Measurements from ENCODE around the gene MOCS1. TPM values are rescaled to one million over a fixed set of nuclear protein-coding genes. Genes with fewer than 3 reads are reported as not detected.

MOCS1 gene
- total and polyA plus RNA-seq, 3 donors from 2014 or later: 11.8 to 17.9 (median 16.8) TPM

GRCh38 chr6:39942903-39943580 lies 8.8 kb upstream of the MOCS1 start:
- intact Hi-C loops (cut with DNase I; ENCODE audit: low total_unique reads): no loop called here
- WGBS, 2 donors: 82 to 88% methylated on average over 7 of the region's 7 CpGs
- DNase-seq: no peak
- no peaks in the 10 kb centered on the region for H3K27me3 ChIP-seq
- no peaks in the 10 kb centered on the region for H3K36me3 ChIP-seq (ENCODE audit: low read depth, missing control alignments)
- no peaks in the 10 kb centered on the region for H3K4me1 ChIP-seq
- no peaks in the 10 kb centered on the region for H3K9me3 ChIP-seq
- no peak overlapping the region for H3K27ac ChIP-seq
- H3K4me3 ChIP-seq: no peak overlapping the region
- no peak for TF ChIP-seq POLR2A (IDR thresholded peaks at IDR 0.05)
- TF ChIP-seq, protein P1, sequence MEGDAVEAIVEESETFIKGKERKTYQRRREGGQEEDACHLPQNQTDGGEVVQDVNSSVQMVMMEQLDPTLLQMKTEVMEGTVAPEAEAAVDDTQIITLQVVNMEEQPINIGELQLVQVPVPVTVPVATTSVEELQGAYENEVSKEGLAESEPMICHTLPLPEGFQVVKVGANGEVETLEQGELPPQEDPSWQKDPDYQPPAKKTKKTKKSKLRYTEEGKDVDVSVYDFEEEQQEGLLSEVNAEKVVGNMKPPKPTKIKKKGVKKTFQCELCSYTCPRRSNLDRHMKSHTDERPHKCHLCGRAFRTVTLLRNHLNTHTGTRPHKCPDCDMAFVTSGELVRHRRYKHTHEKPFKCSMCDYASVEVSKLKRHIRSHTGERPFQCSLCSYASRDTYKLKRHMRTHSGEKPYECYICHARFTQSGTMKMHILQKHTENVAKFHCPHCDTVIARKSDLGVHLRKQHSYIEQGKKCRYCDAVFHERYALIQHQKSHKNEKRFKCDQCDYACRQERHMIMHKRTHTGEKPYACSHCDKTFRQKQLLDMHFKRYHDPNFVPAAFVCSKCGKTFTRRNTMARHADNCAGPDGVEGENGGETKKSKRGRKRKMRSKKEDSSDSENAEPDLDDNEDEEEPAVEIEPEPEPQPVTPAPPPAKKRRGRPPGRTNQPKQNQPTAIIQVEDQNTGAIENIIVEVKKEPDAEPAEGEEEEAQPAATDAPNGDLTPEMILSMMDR (IDR thresholded peaks at IDR 0.05): no peak

DNA sequence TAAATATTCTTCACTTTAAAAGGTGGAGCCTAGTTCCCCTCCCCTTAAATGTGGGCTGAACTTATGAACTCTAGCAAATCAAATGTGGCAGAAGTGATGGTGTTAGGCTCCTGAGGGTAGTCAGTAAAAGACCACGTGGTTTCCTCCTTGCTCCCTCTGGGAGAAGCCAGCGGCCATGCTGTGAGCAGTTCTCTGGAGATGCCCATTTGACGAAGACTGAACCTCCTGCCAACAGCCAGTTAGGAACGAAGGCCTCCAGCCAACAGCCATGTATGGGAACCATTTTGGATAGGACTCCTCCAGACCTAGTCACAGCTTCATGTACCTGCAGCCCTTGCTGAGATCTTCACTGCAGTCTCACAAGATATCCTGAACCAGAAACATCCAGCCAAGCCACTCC lies 7.6 kb upstream of the MOCS1 start:
- intact Hi-C loops (cut with DNase I; ENCODE audit: low total_unique reads): no loop called here
- DNase-seq: no peak
- WGBS, 2 donors: 88 to 91% methylated on average over 4 of the region's 4 CpGs
- no peak for TF ChIP-seq POLR2A (IDR thresholded peaks at IDR 0.05)
- TF ChIP-seq, protein P1 (IDR thresholded peaks at IDR 0.05): no peak
- Histone ChIP-seq H3K27ac (no peak overlapping the region), H3K36me3 (ENCODE audit: low read depth, missing control alignments) (no peaks in the 10 kb centered on the region), H3K4me3 (no peak overlapping the region), H3K4me1 (no peaks in the 10 kb centered on the region), H3K27me3 (no peaks in the 10 kb centered on the region), H3K9me3 (no peaks in the 10 kb centered on the region)

DNA sequence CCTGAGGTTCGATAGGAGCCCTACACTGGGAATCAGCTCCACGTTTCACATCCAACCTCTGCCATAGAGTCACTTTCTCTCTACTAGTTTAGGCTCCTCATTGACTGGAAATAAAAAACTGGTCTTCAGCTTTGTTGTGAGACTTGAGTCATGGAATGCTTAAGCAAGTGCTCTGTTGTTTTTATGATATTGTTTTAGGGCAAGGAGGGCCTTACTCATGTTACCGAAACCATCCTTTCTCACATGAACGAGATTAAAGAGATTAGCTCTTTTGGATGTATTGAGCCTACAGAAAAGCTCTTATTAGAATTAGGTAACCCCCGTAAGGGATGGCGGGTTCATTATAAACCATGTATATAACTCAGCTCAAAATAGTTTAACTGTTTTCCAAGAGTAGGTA lies 6.9 kb upstream of the MOCS1 start:
- DNase-seq: no peak
- H3K27me3 ChIP-seq: no peaks in the 10 kb centered on the region
- WGBS, 2 donors: 89 to 95% methylated on average over 6 of the region's 6 CpGs
- H3K9me3 ChIP-seq: no peaks in the 10 kb centered on the region
- H3K36me3 ChIP-seq (ENCODE audit: low read depth, missing control alignments): no peaks in the 10 kb centered on the region
- no peaks in the 10 kb centered on the region for H3K4me1 ChIP-seq
- no peak overlapping the region for H3K27ac ChIP-seq
- TF ChIP-seq POLR2A (IDR thresholded peaks at IDR 0.05): no peak
- TF ChIP-seq, protein P1 (IDR thresholded peaks at IDR 0.05): no peak
- intact Hi-C loops (cut with DNase I; ENCODE audit: low total_unique reads): no loop called here
- H3K4me3 ChIP-seq: no peak overlapping the region

- no peak for DNase-seq
- no peak overlapping the region for H3K27ac ChIP-seq
- H3K9me3 ChIP-seq: no peaks in the 10 kb centered on the region
- 84 to 86% methylated on average over 10 of the region's 10 CpGs for WGBS, 2 donors
- H3K36me3 ChIP-seq (ENCODE audit: low read depth, missing control alignments): no peaks in the 10 kb centered on the region
- TF ChIP-seq, protein P1 (IDR thresholded peaks at IDR 0.05): no peak
- no peak for TF ChIP-seq POLR2A (IDR thresholded peaks at IDR 0.05)
- no peaks in the 10 kb centered on the region for H3K27me3 ChIP-seq
- H3K4me3 ChIP-seq: no peak overlapping the region
- intact Hi-C loops (cut with DNase I; ENCODE audit: low total_unique reads): no loop called here
- no peaks in the 10 kb centered on the region for H3K4me1 ChIP-seq
Observed at GRCh38 chr6:39938773-39939654, 4.8 kb upstream of the MOCS1 start.
